Measurements from ENCODE around the gene STPG4.

DNA sequence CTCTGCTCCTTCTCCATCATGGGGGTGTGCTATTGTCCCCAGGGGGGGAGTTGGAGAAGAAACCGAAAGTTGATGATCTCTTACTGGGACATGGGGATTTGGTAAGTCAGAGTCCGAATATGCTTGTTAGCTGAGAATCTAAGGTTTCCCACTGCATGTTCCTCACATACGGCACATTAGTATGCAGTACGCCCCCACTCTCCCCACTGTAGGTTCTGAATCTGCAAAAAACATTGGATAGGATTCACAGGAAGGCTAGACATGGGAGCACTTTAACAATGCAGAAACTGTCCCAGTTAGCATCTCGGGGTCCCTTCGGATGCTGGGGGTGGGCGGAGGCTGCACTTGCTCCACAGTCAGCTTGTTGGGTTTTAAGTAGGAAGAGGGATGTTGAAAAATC is 102.3 kb downstream of the STPG4 start:
- no peak for TF ChIP-seq EZH2 (IDR thresholded peaks at IDR 0.05; ENCODE audit: low read depth, low read length, severe bottlenecking)
- TF ChIP-seq CTBP2 (IDR thresholded peaks at IDR 0.05; ENCODE audit: borderline replicate concordance, insufficient read depth, insufficient read length, low read length), result no peak
- TF ChIP-seq POLR2A (IDR thresholded peaks at IDR 0.05; ENCODE audit: control extremely low read depth in 1 of 2, low read depth in 2 of 2, low read length in 2 of 2), result no peak
- no peak for TF ChIP-seq KDM1A (IDR thresholded peaks at IDR 0.05; ENCODE audit: borderline replicate concordance, low read length)
- TF ChIP-seq RFX5 (IDR thresholded peaks at IDR 0.05; ENCODE audit: borderline replicate concordance, low read depth, low read length), result no peak

Measured in H1 (cell line).